Testis (tissue), 3 donors: ENCODE data around the gene DNAJC6. TPM values are rescaled to one million over a fixed set of nuclear protein-coding genes. Genes with fewer than 3 reads are reported as not detected.
"Not testable (repeated sequence)": the region's sequence is repeated elsewhere in the genome, so short reads cannot be mapped to it uniquely, and the experiment has no call there.

ENCODE experiments used
- DNase-seq: peaks from one replicate; pipeline ENCODE4 v3.0.0-alpha.2; 2019
- H3K27ac ChIP-seq, 2 donors: fragments of 200-600 bp; sonication (generic); one replicate each; pipeline ENCODE4 v1.5.1; 2019
- H3K27me3 ChIP-seq: fragments of 200-600 bp; sonication (generic); one replicate; pipeline ENCODE4 v1.5.1; 2019
- H3K36me3 ChIP-seq: fragments of 200-600 bp; sonication (generic); one replicate; pipeline ENCODE4 v1.5.1; 2017; ENCODE audit warnings: low read depth; ENCODE audit errors: missing control alignments
- H3K4me1 ChIP-seq: fragments of 200-600 bp; sonication (generic); one replicate; pipeline ENCODE4 v1.5.1; 2019
- H3K4me3 ChIP-seq, 2 donors: fragments of 200-600 bp; sonication (generic); one replicate each; pipeline ENCODE4 v1.5.1; 2017 to 2019
- H3K9me3 ChIP-seq: fragments of 200-600 bp; sonication (generic); one replicate; pipeline ENCODE4 v1.5.1; 2017
- POLR2A ChIP-seq: fragments of 450-650 bp; IDR thresholded peaks from one replicate; pipeline ENCODE4 v1.6.1; 2017; ENCODE audit warnings: antibody characterized with exemption, mild to moderate bottlenecking, moderate library complexity
- WGBS, 2 donors: methylation state at CpG; one replicate each; pipeline ENCODE4 v1.1.5; 2018; 5-methylcytosine and 5-hydroxymethylcytosine counted together
- intact Hi-C: fragments of 100-400 bp; cut with DNase I; formaldehyde crosslinking; loops from one replicate; pipeline ENCODE4 v1.15.1; 2023; ENCODE audit warnings: low total_unique reads
- polyA plus RNA-seq: library from polyadenylated mRNA; stranded (reverse); fragments of 350-450 nt; fragmentation: Illumina TruSeq; extraction: RNeasy Lipid Tissue Mini Kit (QIAGEN cat#74804); gene quantifications from one replicate; pipeline ENCODE4 v1.2.3, GENCODE V29; 2014; ENCODE audit warnings: low read depth, low replicate concordance; ENCODE audit not compliant: insufficient read depth
- total RNA-seq, 2 donors: library from RNA; depleted of rRNA; stranded (reverse); fragments of >200 nt; gene quantifications; one replicate each; pipeline ENCODE4 v1.2.3, GENCODE V29; 2016
- TF ChIP-seq, protein P1 (sequence below), 3 experiments: fragments of 450-650 bp in 2 of 3; fragments of 200-600 bp in 1 of 3; sonication (generic) in 1 of 3; IDR thresholded peaks; one replicate each; pipeline ENCODE4 v1.5.1; 2016 to 2019; ENCODE audit warnings: antibody characterized with exemption in 3 of 3, mild to moderate bottlenecking in 2 of 3, moderate library complexity in 1 of 3

DNAJC6 gene
- total and polyA plus RNA-seq, 3 donors from 2014 or later: 5.1 to 7.3 (median 5.2) TPM

DNA sequence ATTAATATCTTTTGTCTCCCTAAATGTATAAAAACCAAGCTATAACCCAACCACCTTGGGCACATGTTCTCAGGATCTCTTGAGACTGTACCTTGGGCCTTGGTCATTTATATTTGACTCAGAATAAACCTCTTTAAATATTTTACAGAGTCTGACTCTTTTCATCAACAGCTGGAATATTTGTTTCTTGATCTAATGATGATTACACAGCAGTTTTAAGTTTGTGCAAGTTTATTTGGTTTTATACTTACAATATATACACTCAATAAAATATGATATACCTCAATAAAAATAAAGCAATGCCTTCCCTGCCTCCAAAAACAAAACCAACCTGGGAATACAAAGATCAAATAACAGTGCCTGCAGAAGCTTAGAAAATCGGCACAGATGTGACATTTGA is 133.1 kb downstream of the DNAJC6 start:
- intact Hi-C loops: no loop called here
- Histone ChIP-seq H3K4me1 (no peaks in the 10 kb centered on the region), H3K27me3 (no peaks in the 10 kb centered on the region), H3K27ac (no peak overlapping the region), H3K4me3 (no peak overlapping the region), H3K9me3 (no peaks in the 10 kb centered on the region), H3K36me3 (no peaks in the 10 kb centered on the region)
- WGBS, 2 donors: 83 to 95% methylated on average over 1 of the region's 1 CpG
- no peak for DNase-seq
- TF ChIP-seq, protein P1, sequence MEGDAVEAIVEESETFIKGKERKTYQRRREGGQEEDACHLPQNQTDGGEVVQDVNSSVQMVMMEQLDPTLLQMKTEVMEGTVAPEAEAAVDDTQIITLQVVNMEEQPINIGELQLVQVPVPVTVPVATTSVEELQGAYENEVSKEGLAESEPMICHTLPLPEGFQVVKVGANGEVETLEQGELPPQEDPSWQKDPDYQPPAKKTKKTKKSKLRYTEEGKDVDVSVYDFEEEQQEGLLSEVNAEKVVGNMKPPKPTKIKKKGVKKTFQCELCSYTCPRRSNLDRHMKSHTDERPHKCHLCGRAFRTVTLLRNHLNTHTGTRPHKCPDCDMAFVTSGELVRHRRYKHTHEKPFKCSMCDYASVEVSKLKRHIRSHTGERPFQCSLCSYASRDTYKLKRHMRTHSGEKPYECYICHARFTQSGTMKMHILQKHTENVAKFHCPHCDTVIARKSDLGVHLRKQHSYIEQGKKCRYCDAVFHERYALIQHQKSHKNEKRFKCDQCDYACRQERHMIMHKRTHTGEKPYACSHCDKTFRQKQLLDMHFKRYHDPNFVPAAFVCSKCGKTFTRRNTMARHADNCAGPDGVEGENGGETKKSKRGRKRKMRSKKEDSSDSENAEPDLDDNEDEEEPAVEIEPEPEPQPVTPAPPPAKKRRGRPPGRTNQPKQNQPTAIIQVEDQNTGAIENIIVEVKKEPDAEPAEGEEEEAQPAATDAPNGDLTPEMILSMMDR (IDR thresholded peaks at IDR 0.05): no peak
- TF ChIP-seq POLR2A: no peak

DNA sequence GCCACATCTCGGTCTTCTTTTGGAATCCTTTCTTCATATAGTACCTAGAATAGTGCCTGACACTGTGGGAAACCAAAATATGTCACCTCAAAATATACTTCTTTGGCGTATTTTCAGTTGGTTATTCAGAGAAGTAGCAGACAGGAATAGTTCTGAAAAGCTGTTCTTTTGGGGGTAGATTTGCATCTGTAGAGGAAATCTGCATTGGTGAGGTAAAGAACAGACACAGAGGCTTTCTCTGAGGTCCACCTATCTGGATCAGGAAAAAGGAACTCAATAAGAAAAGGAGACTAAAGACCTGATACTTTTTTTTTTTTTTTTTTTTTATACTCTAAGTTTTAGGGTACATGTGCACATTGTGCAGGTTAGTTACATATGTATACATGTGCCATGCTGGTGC is 134.3 kb downstream of the DNAJC6 start:
- Histone ChIP-seq H3K9me3 (no peaks in the 10 kb centered on the region), H3K27ac (no peak overlapping the region), H3K36me3 (no peaks in the 10 kb centered on the region), H3K27me3 (no peaks in the 10 kb centered on the region), H3K4me1 (no peaks in the 10 kb centered on the region), H3K4me3 (no peak overlapping the region)
- DNase-seq: no peak
- intact Hi-C loops: no loop called here
- TF ChIP-seq, protein P1 (IDR thresholded peaks at IDR 0.05): no peak
- no peak for TF ChIP-seq POLR2A
- WGBS, 2 donors: 88 to 96% methylated on average over 2 of the region's 2 CpGs

DNA sequence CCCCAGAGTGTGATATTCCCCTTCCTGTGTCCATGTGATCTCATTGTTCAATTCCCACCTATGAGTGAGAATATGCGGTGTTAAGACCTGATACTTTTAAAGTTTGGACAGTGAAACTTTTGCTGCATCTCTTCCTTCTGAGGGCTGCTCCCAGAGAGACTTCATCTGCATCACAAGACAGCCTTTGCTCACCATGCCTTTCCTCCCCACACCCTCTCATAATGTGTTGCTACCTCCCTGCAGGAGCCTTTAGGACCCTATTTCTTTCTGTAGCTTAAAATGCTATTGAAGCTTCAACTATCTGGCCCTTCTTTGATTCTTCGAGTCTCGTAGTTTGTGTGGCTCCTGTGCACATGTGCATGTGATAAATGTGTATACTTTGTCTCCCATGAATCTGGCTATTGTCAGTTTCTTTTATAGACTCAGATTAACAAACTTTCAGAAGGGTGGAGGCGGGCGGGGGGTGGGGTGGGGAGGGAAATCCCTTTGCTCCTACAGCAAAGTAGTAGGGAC is 134.8 kb downstream of the DNAJC6 start:
- TF ChIP-seq POLR2A: no peak
- TF ChIP-seq, protein P1 (IDR thresholded peaks at IDR 0.05): no peak
- Histone ChIP-seq H3K4me3 (no peak overlapping the region), H3K36me3 (no peaks in the 10 kb centered on the region), H3K9me3 (no peaks in the 10 kb centered on the region), H3K27me3 (no peaks in the 10 kb centered on the region), H3K4me1 (no peaks in the 10 kb centered on the region), H3K27ac (no peak overlapping the region)
- intact Hi-C loops: no loop called here
- DNase-seq: no peak
- 80 to 88% methylated on average over 4 to 5 of the region's 5 CpGs for WGBS, 2 donors

DNA sequence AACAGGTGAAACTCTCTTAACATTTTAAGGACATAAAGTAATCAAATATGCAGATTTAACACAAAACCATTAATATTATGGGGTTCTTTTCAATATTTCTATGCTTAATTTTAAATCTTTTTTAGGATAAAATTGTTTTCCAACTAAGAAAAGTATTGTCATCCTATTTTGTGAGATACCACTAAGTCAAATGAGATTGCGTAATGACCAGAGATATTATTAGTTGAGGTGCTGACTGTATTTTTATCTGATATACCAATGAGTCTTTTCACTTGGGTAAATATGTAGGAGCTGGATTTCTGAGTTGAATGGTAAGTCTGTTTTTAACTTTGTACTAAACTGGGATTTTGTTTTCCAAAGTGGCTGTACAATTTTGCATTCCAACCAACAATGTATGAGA is 136.5 kb downstream of the DNAJC6 start:
- Histone ChIP-seq H3K36me3 (no peaks in the 10 kb centered on the region), H3K27me3 (no peaks in the 10 kb centered on the region), H3K4me3 (no peak overlapping the region), H3K9me3 (no peaks in the 10 kb centered on the region), H3K4me1 (no peaks in the 10 kb centered on the region), H3K27ac (no peak overlapping the region)
- DNase-seq: no peak
- 97 to 98% methylated on average over 1 of the region's 1 CpG for WGBS, 2 donors
- intact Hi-C loops: no loop called here
- TF ChIP-seq POLR2A: no peak

DNA sequence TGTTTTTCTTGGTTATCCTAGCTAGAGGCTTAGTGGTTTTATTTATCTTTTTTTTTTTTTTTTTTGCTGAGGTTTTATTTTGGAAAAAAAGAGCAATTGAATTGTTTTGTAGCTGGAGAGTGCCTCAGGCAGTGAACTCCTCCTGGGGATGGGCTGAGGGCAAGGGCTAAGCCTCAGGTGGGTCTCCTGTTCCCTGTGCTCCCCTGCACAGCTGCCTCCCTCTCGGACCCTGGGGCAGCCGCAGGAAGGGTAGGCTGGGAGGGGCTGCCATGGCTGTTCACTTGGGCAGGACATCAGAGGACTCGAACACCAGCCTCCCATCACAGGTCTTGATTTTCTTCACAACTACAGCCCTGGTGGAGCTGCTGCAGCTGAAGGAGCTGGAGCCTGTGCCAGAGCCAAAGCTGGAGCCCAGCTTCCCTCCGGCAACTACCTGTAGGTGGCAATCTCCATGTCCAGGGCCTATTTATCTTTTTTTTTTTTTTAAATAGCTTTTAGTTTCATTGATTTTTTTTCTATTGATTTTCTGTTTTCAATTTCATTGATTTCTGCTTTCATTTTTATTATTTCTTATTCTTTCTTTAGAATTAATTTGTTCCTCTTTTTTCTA is 140.0 kb downstream of the DNAJC6 start:
- no peaks in the 10 kb centered on the region for H3K4me1 ChIP-seq
- intact Hi-C loops: no loop called here
- TF ChIP-seq POLR2A: no peak
- TF ChIP-seq, protein P1 (IDR thresholded peaks at IDR 0.05): no peak
- H3K27me3 ChIP-seq: no peaks in the 10 kb centered on the region
- 79 to 92% methylated on average over 1 to 4 of the region's 4 CpGs for WGBS, 2 donors
- no peaks in the 10 kb centered on the region for H3K36me3 ChIP-seq
- H3K4me3 ChIP-seq: no peak overlapping the region
- DNase-seq: no peak
- H3K9me3 ChIP-seq: no peaks in the 10 kb centered on the region
- H3K27ac ChIP-seq: no peak overlapping the region

DNA sequence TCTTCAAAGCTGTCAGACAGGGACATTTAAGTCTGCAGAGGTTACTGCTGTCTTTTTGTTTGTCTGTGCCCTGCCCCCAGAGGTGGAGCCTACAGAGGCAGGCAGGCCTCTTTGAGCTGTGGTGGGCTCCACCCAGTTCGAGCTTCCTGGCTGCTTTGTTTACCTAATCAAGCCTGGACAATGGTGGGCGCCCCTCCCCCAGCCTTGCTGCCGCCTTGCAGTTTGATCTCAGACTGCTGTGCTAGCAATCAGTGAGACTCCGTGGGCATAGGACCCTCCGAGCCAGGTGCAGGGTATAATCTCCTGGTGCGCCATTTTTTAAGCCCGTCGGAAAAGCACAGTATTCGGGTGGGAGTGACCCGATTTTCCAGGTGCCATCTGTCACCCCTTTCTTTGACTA is 146.3 kb downstream of the DNAJC6 start:
- H3K4me3 ChIP-seq, H3K27me3 ChIP-seq, intact Hi-C loops, H3K9me3 ChIP-seq, DNase-seq, H3K27ac ChIP-seq, H3K4me1 ChIP-seq, H3K36me3 ChIP-seq: not testable (repeated sequence)
- 81 to 91% methylated on average over 10 of the region's 10 CpGs for WGBS, 2 donors
